ENCODE measurements around the gene SLC24A3.

GRCh38 chr20:19593762-19594161 lies 381.3 kb downstream of the SLC24A3 start:
- TF ChIP-seq, protein P1, sequence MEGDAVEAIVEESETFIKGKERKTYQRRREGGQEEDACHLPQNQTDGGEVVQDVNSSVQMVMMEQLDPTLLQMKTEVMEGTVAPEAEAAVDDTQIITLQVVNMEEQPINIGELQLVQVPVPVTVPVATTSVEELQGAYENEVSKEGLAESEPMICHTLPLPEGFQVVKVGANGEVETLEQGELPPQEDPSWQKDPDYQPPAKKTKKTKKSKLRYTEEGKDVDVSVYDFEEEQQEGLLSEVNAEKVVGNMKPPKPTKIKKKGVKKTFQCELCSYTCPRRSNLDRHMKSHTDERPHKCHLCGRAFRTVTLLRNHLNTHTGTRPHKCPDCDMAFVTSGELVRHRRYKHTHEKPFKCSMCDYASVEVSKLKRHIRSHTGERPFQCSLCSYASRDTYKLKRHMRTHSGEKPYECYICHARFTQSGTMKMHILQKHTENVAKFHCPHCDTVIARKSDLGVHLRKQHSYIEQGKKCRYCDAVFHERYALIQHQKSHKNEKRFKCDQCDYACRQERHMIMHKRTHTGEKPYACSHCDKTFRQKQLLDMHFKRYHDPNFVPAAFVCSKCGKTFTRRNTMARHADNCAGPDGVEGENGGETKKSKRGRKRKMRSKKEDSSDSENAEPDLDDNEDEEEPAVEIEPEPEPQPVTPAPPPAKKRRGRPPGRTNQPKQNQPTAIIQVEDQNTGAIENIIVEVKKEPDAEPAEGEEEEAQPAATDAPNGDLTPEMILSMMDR (conservative IDR thresholded peaks at IDR 0.05; ENCODE audit: low read depth in 2 of 2), result no peak
- no peak for TF ChIP-seq POLR2AphosphoS5 (IDR thresholded peaks at IDR 0.05; ENCODE audit: low read depth)
- no peak for TF ChIP-seq EZH2 (IDR thresholded peaks at IDR 0.05; ENCODE audit: low read depth, unreplicated experiment)
- TF ChIP-seq NANOG (IDR thresholded peaks at IDR 0.05; ENCODE audit: borderline replicate concordance), result no peak
- TF ChIP-seq ZNF331 (CRISPR knock-in tag; IDR thresholded peaks at IDR 0.05; ENCODE audit: low read depth), result no peak
- TF ChIP-seq, protein P2, sequence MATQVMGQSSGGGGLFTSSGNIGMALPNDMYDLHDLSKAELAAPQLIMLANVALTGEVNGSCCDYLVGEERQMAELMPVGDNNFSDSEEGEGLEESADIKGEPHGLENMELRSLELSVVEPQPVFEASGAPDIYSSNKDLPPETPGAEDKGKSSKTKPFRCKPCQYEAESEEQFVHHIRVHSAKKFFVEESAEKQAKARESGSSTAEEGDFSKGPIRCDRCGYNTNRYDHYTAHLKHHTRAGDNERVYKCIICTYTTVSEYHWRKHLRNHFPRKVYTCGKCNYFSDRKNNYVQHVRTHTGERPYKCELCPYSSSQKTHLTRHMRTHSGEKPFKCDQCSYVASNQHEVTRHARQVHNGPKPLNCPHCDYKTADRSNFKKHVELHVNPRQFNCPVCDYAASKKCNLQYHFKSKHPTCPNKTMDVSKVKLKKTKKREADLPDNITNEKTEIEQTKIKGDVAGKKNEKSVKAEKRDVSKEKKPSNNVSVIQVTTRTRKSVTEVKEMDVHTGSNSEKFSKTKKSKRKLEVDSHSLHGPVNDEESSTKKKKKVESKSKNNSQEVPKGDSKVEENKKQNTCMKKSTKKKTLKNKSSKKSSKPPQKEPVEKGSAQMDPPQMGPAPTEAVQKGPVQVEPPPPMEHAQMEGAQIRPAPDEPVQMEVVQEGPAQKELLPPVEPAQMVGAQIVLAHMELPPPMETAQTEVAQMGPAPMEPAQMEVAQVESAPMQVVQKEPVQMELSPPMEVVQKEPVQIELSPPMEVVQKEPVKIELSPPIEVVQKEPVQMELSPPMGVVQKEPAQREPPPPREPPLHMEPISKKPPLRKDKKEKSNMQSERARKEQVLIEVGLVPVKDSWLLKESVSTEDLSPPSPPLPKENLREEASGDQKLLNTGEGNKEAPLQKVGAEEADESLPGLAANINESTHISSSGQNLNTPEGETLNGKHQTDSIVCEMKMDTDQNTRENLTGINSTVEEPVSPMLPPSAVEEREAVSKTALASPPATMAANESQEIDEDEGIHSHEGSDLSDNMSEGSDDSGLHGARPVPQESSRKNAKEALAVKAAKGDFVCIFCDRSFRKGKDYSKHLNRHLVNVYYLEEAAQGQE (IDR thresholded peaks at IDR 0.05; ENCODE audit: unreplicated experiment), result no peak
- no peak for TF ChIP-seq EZH2phosphoT487 (IDR thresholded peaks at IDR 0.05; ENCODE audit: unreplicated experiment)
- no peak for TF ChIP-seq STAT1 (IDR thresholded peaks at IDR 0.05; ENCODE audit: unreplicated experiment)
- TF ChIP-seq, protein P3, sequence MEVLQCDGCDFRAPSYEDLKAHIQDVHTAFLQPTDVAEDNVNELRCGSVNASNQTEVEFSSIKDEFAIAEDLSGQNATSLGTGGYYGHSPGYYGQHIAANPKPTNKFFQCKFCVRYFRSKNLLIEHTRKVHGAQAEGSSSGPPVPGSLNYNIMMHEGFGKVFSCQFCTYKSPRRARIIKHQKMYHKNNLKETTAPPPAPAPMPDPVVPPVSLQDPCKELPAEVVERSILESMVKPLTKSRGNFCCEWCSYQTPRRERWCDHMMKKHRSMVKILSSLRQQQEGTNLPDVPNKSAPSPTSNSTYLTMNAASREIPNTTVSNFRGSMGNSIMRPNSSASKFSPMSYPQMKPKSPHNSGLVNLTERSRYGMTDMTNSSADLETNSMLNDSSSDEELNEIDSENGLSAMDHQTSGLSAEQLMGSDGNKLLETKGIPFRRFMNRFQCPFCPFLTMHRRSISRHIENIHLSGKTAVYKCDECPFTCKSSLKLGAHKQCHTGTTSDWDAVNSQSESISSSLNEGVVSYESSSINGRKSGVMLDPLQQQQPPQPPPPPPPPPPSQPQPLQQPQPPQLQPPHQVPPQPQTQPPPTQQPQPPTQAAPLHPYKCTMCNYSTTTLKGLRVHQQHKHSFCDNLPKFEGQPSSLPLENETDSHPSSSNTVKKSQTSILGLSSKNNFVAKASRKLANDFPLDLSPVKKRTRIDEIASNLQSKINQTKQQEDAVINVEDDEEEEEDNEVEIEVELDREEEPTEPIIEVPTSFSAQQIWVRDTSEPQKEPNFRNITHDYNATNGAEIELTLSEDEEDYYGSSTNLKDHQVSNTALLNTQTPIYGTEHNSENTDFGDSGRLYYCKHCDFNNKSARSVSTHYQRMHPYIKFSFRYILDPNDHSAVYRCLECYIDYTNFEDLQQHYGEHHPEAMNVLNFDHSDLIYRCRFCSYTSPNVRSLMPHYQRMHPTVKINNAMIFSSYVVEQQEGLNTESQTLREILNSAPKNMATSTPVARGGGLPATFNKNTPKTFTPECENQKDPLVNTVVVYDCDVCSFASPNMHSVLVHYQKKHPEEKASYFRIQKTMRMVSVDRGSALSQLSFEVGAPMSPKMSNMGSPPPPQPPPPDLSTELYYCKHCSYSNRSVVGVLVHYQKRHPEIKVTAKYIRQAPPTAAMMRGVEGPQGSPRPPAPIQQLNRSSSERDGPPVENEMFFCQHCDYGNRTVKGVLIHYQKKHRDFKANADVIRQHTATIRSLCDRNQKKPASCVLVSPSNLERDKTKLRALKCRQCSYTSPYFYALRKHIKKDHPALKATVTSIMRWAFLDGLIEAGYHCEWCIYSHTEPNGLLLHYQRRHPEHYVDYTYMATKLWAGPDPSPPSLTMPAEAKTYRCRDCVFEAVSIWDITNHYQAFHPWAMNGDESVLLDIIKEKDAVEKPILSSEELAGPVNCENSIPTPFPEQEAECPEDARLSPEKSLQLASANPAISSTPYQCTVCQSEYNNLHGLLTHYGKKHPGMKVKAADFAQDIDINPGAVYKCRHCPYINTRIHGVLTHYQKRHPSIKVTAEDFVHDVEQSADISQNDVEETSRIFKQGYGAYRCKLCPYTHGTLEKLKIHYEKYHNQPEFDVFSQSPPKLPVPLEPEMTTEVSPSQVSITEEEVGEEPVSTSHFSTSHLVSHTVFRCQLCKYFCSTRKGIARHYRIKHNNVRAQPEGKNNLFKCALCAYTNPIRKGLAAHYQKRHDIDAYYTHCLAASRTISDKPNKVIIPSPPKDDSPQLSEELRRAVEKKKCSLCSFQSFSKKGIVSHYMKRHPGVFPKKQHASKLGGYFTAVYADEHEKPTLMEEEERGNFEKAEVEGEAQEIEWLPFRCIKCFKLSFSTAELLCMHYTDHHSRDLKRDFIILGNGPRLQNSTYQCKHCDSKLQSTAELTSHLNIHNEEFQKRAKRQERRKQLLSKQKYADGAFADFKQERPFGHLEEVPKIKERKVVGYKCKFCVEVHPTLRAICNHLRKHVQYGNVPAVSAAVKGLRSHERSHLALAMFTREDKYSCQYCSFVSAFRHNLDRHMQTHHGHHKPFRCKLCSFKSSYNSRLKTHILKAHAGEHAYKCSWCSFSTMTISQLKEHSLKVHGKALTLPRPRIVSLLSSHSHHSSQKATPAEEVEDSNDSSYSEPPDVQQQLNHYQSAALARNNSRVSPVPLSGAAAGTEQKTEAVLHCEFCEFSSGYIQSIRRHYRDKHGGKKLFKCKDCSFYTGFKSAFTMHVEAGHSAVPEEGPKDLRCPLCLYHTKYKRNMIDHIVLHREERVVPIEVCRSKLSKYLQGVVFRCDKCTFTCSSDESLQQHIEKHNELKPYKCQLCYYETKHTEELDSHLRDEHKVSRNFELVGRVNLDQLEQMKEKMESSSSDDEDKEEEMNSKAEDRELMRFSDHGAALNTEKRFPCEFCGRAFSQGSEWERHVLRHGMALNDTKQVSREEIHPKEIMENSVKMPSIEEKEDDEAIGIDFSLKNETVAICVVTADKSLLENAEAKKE (CRISPR knock-in tag; IDR thresholded peaks at IDR 0.05), result no peak
- TF ChIP-seq JUNB (IDR thresholded peaks at IDR 0.05; ENCODE audit: unreplicated experiment), result no peak
- TF ChIP-seq, protein P4, sequence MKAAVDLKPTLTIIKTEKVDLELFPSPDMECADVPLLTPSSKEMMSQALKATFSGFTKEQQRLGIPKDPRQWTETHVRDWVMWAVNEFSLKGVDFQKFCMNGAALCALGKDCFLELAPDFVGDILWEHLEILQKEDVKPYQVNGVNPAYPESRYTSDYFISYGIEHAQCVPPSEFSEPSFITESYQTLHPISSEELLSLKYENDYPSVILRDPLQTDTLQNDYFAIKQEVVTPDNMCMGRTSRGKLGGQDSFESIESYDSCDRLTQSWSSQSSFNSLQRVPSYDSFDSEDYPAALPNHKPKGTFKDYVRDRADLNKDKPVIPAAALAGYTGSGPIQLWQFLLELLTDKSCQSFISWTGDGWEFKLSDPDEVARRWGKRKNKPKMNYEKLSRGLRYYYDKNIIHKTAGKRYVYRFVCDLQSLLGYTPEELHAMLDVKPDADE (IDR thresholded peaks at IDR 0.05), result no peak
- TF ChIP-seq CREB1 (CRISPR knock-in tag; IDR thresholded peaks at IDR 0.05; ENCODE audit: low read depth), result no peak
- no peak for TF ChIP-seq ZNF114 (CRISPR knock-in tag; IDR thresholded peaks at IDR 0.05)
